Prostate gland (tissue), 2 donors: ENCODE results near the gene EARS2.

ENCODE experiments used
- POLR2A ChIP-seq: fragments of 450-650 bp; IDR thresholded peaks from one replicate; pipeline ENCODE4 v1.6.1; 2016; ENCODE audit warnings: antibody characterized with exemption, mild to moderate bottlenecking
- TF ChIP-seq, protein P1 (sequence below), 4 experiments: fragments of 200-600 bp in 2 of 4; fragments of 450-650 bp in 2 of 4; sonication (generic) in 2 of 4; IDR thresholded peaks; 1 replicate in 3 of 4; 2 replicates in 1 of 4; pipeline ENCODE4 v1.5.1; 2016 to 2019; ENCODE audit warnings: antibody characterized with exemption in 4 of 4, mild to moderate bottlenecking in 2 of 4, moderate library complexity in 2 of 4

DNA sequence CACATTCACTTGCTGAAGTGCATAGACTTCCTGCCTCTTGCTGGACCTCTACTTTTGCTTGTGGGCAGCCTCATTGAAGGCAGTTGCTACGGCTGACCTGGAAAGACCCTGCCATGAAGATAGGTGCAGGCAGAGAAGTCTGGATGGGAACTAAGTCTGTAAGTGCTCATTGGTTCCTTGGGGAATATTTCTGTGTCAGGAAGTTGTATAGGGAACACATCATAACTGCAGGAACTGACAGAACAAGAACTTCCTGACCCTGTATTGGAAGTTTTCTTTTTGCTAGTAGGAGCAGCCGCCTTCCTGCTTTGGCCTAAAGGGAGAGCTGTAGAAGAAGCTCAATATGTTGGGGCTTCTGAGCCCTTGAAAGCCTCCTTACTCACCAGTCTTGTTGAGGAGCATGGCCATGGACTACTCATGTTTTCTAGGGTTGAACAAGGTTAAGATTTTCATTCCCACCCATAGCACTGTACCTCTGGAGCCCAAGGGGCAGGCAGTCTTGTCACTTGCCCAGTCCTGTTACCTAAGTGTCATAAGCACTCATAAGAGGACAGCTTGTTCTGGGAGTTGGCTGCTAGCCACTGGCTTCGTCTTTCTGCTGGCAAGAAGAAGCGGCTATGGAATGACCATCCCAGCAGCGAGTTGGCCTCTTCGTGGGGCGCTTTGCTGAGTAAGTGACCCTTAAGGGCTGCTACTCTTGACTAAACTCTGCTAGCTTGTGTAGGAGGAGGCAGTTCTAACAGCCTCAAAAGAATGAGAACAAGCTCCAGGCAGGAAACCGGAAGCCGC lies 7.6 kb upstream of the EARS2 start:
- no peak for TF ChIP-seq POLR2A
- TF ChIP-seq, protein P1, sequence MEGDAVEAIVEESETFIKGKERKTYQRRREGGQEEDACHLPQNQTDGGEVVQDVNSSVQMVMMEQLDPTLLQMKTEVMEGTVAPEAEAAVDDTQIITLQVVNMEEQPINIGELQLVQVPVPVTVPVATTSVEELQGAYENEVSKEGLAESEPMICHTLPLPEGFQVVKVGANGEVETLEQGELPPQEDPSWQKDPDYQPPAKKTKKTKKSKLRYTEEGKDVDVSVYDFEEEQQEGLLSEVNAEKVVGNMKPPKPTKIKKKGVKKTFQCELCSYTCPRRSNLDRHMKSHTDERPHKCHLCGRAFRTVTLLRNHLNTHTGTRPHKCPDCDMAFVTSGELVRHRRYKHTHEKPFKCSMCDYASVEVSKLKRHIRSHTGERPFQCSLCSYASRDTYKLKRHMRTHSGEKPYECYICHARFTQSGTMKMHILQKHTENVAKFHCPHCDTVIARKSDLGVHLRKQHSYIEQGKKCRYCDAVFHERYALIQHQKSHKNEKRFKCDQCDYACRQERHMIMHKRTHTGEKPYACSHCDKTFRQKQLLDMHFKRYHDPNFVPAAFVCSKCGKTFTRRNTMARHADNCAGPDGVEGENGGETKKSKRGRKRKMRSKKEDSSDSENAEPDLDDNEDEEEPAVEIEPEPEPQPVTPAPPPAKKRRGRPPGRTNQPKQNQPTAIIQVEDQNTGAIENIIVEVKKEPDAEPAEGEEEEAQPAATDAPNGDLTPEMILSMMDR (IDR thresholded peaks at IDR 0.05) = no peak
